ENCODE results near the gene AGBL1.

The AGBL1 gene

GRCh38 chr15:86197770-86198169, 118.1 kb downstream of the AGBL1 start:
- no peak overlapping the region for H3K9ac ChIP-seq (ENCODE audit: low read length)
- H4K20me1 ChIP-seq (ENCODE audit: low read depth, low read length): no peaks in the 10 kb centered on the region
- no peak for TF ChIP-seq CTCF (IDR thresholded peaks at IDR 0.05; ENCODE audit: insufficient read depth, low read length, poor library complexity, severe bottlenecking)
- no peak for TF ChIP-seq EZH2phosphoT487 (conservative IDR thresholded peaks at IDR 0.05; ENCODE audit: low read length)
- no peaks in the 10 kb centered on the region for H3K9me2 ChIP-seq (replicated peaks; ENCODE audit: insufficient read depth, low read length)
- H3K79me2 ChIP-seq (ENCODE audit: insufficient read depth, low read length): no peaks in the 10 kb centered on the region
- no peaks in the 10 kb centered on the region for H3F3A ChIP-seq (ENCODE audit: insufficient read depth)
- H3K9me3 ChIP-seq (ENCODE audit: insufficient read depth, low read length): no peaks in the 10 kb centered on the region
- no peaks in the 10 kb centered on the region for H3K36me3 ChIP-seq (ENCODE audit: low read length)
- no peaks in the 10 kb centered on the region for H3K27me3 ChIP-seq (ENCODE audit: low read length)
- H3K27ac ChIP-seq (ENCODE audit: low read depth, low read length): no peak overlapping the region
- H3K4me2 ChIP-seq (ENCODE audit: low read depth, low read length, poor library complexity, severe bottlenecking): no peak overlapping the region
- H2AFZ ChIP-seq (ENCODE audit: low read depth, low read length, severe bottlenecking): no peak overlapping the region
- no peak overlapping the region for H3K4me3 ChIP-seq (ENCODE audit: insufficient read depth, low read length, poor library complexity, severe bottlenecking)

- H3K9me2 ChIP-seq (replicated peaks; ENCODE audit: insufficient read depth, low read length): no peaks in the 10 kb centered on the region
- H3K79me2 ChIP-seq (ENCODE audit: insufficient read depth, low read length): no peaks in the 10 kb centered on the region
- H3K9me3 ChIP-seq (ENCODE audit: insufficient read depth, low read length): no peaks in the 10 kb centered on the region
- H3K36me3 ChIP-seq (ENCODE audit: low read length): no peaks in the 10 kb centered on the region
- TF ChIP-seq CTCF (IDR thresholded peaks at IDR 0.05; ENCODE audit: insufficient read depth, low read length, poor library complexity, severe bottlenecking) (no peak), EZH2phosphoT487 (conservative IDR thresholded peaks at IDR 0.05; ENCODE audit: low read length) (no peak)
- H3K27me3 ChIP-seq (ENCODE audit: low read length): no peaks in the 10 kb centered on the region
- H3F3A ChIP-seq (ENCODE audit: insufficient read depth): no peaks in the 10 kb centered on the region
- H4K20me1 ChIP-seq (ENCODE audit: low read depth, low read length): no peaks in the 10 kb centered on the region
- no peak overlapping the region for H2AFZ ChIP-seq (ENCODE audit: low read depth, low read length, severe bottlenecking)
- no peak overlapping the region for H3K27ac ChIP-seq (ENCODE audit: low read depth, low read length)
- no peak overlapping the region for H3K4me3 ChIP-seq (ENCODE audit: insufficient read depth, low read length, poor library complexity, severe bottlenecking)
- H3K9ac ChIP-seq (ENCODE audit: low read length): no peak overlapping the region
- H3K4me2 ChIP-seq (ENCODE audit: low read depth, low read length, poor library complexity, severe bottlenecking): no peak overlapping the region
Measured at GRCh38 chr15:86199467-86200145, 119.9 kb downstream of the AGBL1 start.

- no peak overlapping the region for H3K4me2 ChIP-seq (ENCODE audit: low read depth, low read length, poor library complexity, severe bottlenecking)
- no peak overlapping the region for H3K27ac ChIP-seq (ENCODE audit: low read depth, low read length)
- H3K9me3 ChIP-seq (ENCODE audit: insufficient read depth, low read length): no peaks in the 10 kb centered on the region
- H3K79me2 ChIP-seq (ENCODE audit: insufficient read depth, low read length): no peaks in the 10 kb centered on the region
- H3K36me3 ChIP-seq (ENCODE audit: low read length): no peaks in the 10 kb centered on the region
- H3K27me3 ChIP-seq (ENCODE audit: low read length): no peaks in the 10 kb centered on the region
- H3F3A ChIP-seq (ENCODE audit: insufficient read depth): no peaks in the 10 kb centered on the region
- H3K9me2 ChIP-seq (replicated peaks; ENCODE audit: insufficient read depth, low read length): no peaks in the 10 kb centered on the region
- H3K9ac ChIP-seq (ENCODE audit: low read length): no peak overlapping the region
- H4K20me1 ChIP-seq (ENCODE audit: low read depth, low read length): no peaks in the 10 kb centered on the region
- no peak overlapping the region for H2AFZ ChIP-seq (ENCODE audit: low read depth, low read length, severe bottlenecking)
- no peak overlapping the region for H3K4me3 ChIP-seq (ENCODE audit: insufficient read depth, low read length, poor library complexity, severe bottlenecking)
- TF ChIP-seq EZH2phosphoT487 (conservative IDR thresholded peaks at IDR 0.05; ENCODE audit: low read length) (no peak), CTCF (IDR thresholded peaks at IDR 0.05; ENCODE audit: insufficient read depth, low read length, poor library complexity, severe bottlenecking) (no peak)
Measured at GRCh38 chr15:86201313-86202008, 121.8 kb downstream of the AGBL1 start.

Data from SU-DHL-6 (cell line).